ENCODE data around the gene BLVRB.

DNA sequence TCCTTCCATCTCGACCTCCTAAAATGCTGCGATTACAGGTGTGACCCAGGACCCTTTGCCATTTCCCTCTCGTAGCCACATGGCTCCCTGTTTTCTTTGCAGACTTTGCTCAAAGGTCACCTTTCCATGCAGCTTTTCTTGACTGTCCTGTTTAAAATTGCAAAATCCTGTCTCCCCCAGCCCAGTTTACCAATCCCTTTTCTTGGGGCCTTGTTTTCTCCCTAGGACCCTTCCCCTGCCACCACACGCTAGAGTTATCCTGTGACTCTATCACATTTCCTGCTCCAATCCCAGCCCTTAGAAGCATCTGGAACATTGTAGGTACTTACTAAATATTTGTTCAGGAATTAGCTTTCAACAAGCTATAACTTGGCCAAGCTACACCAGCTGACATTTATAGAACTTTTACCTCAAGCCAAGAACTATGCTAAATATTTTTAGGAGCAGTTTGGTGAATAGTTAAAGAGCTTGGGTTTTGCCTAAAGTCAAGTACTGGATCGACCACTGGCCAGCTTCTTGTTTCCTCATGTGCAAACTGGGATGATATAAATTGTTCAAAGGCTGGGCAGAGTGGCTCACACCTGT lies 12.3 kb downstream of the BLVRB start:
- TF ChIP-seq, protein P1, sequence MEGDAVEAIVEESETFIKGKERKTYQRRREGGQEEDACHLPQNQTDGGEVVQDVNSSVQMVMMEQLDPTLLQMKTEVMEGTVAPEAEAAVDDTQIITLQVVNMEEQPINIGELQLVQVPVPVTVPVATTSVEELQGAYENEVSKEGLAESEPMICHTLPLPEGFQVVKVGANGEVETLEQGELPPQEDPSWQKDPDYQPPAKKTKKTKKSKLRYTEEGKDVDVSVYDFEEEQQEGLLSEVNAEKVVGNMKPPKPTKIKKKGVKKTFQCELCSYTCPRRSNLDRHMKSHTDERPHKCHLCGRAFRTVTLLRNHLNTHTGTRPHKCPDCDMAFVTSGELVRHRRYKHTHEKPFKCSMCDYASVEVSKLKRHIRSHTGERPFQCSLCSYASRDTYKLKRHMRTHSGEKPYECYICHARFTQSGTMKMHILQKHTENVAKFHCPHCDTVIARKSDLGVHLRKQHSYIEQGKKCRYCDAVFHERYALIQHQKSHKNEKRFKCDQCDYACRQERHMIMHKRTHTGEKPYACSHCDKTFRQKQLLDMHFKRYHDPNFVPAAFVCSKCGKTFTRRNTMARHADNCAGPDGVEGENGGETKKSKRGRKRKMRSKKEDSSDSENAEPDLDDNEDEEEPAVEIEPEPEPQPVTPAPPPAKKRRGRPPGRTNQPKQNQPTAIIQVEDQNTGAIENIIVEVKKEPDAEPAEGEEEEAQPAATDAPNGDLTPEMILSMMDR (IDR thresholded peaks at IDR 0.05): no peak
- TF ChIP-seq CREM (CRISPR knock-in tag; IDR thresholded peaks at IDR 0.05): no peak
- no peak for TF ChIP-seq TCF7 (CRISPR knock-in tag; IDR thresholded peaks at IDR 0.05; ENCODE audit: low read depth)
- TF ChIP-seq TP53 (CRISPR knock-in tag; IDR thresholded peaks at IDR 0.05): no peak
- TF ChIP-seq, protein P2, sequence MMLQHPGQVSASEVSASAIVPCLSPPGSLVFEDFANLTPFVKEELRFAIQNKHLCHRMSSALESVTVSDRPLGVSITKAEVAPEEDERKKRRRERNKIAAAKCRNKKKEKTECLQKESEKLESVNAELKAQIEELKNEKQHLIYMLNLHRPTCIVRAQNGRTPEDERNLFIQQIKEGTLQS (CRISPR knock-in tag; conservative IDR thresholded peaks at IDR 0.05): no peak
- TF ChIP-seq, protein P3, sequence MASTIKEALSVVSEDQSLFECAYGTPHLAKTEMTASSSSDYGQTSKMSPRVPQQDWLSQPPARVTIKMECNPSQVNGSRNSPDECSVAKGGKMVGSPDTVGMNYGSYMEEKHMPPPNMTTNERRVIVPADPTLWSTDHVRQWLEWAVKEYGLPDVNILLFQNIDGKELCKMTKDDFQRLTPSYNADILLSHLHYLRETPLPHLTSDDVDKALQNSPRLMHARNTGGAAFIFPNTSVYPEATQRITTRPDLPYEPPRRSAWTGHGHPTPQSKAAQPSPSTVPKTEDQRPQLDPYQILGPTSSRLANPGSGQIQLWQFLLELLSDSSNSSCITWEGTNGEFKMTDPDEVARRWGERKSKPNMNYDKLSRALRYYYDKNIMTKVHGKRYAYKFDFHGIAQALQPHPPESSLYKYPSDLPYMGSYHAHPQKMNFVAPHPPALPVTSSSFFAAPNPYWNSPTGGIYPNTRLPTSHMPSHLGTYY (CRISPR knock-in tag; IDR thresholded peaks at IDR 0.05): no peak
- no peak for TF ChIP-seq NFYB (CRISPR knock-in tag; conservative IDR thresholded peaks at IDR 0.05; ENCODE audit: low read depth)
- TF ChIP-seq CREB1 (CRISPR knock-in tag; IDR thresholded peaks at IDR 0.05): no peak
- no peak for TF ChIP-seq IRF2 (CRISPR knock-in tag; IDR thresholded peaks at IDR 0.05; ENCODE audit: borderline replicate concordance, low read depth)
